HG03060 (cell line): ENCODE measurements around the gene AKAP17A.
"Not testable (repeated sequence)": the region's sequence is repeated elsewhere in the genome, so short reads cannot be mapped to it uniquely, and the experiment has no call there.

ENCODE experiments used
- ATAC-seq: cut with Tn5 transposase; IDR thresholded peaks from one replicate; pipeline ENCODE4 v1.9.1; 2021; ENCODE audit warnings: low read depth, moderate number of reproducible peaks; ENCODE audit not compliant: unreplicated experiment

The AKAP17A gene, protein sequence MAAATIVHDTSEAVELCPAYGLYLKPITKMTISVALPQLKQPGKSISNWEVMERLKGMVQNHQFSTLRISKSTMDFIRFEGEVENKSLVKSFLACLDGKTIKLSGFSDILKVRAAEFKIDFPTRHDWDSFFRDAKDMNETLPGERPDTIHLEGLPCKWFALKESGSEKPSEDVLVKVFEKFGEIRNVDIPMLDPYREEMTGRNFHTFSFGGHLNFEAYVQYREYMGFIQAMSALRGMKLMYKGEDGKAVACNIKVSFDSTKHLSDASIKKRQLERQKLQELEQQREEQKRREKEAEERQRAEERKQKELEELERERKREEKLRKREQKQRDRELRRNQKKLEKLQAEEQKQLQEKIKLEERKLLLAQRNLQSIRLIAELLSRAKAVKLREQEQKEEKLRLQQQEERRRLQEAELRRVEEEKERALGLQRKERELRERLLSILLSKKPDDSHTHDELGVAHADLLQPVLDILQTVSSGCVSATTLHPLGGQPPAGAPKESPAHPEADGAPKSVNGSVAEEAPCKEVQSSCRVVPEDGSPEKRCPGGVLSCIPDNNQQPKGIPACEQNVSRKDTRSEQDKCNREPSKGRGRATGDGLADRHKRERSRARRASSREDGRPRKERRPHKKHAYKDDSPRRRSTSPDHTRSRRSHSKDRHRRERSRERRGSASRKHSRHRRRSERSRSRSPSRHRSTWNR

DNA sequence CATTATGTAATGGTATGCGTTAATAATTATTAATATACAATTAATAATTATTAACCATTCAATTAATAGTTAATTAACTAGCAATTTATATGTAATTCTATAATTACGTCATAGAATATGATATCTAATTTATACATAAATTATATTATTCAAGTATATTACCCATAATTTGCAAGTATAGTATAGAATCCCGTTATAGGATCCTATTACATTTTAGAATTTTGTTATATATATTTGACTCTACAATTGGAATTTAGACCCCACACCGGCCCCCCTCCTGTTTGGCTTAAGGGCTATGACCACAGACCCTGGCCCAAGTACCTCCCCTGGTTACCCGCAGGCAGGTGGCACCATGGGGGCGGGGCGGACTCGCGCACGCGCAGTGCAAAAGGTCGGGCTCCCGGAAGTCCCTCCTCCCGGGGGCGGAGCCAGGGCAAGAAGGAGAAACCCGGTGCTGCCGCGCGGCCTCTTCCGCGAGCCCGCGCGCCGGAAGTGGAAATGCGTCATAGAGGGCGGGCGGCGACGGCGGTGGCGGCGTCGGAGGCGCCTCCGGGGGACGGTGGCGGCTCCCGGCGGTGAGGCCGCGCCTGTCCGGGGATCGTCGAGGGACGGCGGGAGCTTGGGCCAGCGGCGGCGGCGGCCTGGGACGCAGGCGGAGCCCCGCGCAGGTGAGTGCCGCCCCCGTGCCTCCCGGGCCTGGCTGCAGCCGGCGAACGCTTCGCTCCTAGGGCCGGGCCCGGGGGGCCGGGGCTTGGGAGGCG lies at the start of gene AKAP17A:
AKAP17A (plus strand) TSS at position 503 of the 761 bp plus-strand sequence. CDS start 1,859 bp downstream, outside the sequence.
- peak; percentile 53 for ATAC-seq

GRCh38 chrX:1542994-1543725 lies 48.2 kb upstream of the AKAP17A start:
- ATAC-seq = no peak

DNA sequence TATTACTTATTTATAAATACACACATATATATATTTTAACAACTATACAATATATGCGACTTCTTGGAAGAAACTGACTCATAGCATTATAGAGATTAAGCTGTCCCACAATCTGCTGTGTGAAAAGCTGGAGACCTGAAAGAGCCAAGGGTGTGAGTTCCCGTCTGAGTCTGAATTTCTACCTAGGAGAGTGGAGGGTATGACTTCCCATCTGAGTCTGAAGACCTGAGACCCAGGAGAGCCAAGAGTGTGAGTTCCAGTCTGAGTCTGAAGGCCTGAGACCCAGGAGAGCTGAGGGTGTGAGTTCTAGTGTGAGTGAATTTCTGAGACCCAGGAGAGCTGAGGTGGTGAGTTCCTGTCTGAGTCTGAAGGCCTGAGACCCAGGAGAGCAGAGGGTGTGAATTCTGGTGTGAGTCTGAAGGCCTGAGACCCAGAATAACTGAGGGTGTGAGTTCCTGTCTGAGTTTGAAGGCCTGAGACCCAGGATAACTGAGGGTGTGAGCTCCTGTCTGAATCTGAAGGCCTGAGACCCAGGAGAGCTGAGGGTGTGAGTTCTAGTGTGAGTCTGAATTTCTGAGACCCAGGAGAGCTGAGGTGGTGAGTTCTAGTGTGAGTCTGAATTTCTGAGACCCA lies 45.5 kb upstream of the AKAP17A start:
- no peak for ATAC-seq

GRCh38 chrX:1546691-1547251 lies 44.6 kb upstream of the AKAP17A start:
- ATAC-seq = no peak

DNA sequence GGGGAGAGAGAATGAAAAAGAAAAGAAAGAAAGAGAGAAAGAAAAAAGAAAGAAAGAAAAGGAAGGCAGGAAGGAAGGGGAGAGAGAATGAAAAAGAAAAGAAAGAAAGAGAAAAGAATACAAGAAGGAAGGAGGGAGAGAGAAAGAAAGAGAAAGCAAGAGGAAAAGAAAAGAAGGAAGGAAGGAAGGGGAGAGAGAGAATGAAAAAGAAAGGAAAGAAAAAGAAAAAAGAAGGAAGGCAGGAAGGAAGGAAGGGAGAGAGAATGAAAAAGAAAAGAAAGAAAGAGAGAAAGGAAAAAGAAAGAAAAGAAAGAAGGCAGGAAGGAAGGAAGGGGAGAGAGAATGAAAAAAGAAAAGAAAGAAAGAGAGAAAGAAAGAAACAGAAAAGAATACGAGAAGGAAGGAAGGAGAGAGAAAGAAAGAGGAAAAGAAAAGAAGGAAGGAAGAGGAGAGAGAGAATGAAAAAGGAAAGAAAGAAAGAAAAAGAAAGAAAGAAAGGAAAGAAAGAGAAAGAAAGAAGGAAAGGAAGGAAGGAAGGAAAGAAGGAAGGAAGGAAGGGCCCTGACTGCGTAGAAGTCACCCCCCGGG lies 39.4 kb upstream of the AKAP17A start:
- no peak for ATAC-seq

- ATAC-seq = no peak
Measured at GRCh38 chrX:1554469-1555210, 36.8 kb upstream of the AKAP17A start.

DNA sequence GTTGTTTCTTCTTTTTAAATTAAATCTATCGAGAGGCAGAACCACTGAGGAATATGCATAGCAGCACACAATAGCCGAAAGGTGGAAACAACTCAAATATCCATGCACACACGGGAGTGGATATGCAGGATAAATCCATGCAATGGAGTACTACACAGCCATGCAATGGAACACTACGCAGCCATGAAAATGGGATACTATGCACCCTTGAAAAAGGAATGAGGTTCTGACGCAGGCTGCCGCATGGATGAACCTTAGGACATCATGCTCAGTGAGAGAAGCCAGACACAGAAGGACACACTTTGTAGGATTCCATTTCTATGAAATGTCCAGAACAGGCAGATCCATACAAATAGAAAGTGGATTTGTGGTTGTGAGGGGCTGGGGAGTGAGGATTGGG lies 36.0 kb upstream of the AKAP17A start:
- ATAC-seq = no peak

GRCh38 chrX:1557442-1557841 lies 34.0 kb upstream of the AKAP17A start:
- ATAC-seq = not testable (repeated sequence)

- ATAC-seq = no peak
Measured at GRCh38 chrX:1558761-1559468, 32.5 kb upstream of the AKAP17A start.

GRCh38 chrX:1561164-1561563 lies 30.2 kb upstream of the AKAP17A start:
- no peak for ATAC-seq

GRCh38 chrX:1564077-1564476 lies 27.3 kb upstream of the AKAP17A start:
- ATAC-seq = not testable (repeated sequence)

DNA sequence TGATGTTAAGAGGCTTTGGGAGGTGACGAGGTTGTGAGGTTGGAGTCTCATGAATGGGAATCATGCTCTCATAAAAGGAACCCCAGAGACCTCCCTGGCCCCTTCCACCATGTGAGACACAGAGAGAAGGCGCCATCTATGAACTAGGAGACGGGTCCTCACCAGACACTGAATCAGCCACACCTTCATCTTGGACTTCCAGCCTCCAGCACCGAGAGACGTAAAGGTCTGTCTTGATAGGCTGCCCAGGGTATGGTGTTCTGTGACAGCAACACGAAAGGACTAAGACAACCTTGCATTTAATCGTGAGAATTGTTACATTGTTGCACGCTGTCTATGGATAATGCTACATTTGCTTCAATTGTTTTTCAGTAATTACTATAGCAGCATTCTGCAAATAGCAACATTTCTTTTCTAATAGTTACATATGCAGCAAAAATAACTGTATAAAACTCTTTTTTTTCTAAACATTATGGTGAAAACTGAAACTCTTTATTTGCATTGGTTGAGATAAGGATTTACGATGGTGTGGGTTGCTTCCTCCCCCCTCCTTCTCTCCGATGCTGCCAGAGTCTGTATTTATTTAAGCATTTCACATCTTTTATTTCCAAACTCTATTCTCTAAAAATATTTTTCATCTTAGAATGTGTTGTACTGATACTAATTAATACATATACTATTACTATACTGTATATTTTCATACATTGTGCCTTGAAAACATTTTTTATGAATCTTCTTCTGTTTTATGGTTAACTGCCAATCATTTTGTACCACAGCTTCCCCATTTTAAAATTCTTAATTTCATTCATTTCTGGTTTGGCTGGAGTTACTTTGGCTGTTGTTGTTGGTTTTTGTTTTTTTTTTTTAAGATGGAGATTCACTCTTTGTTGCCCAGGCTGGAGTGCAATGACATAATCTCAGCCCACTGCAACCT lies 26.4 kb upstream of the AKAP17A start:
- no peak for ATAC-seq

DNA sequence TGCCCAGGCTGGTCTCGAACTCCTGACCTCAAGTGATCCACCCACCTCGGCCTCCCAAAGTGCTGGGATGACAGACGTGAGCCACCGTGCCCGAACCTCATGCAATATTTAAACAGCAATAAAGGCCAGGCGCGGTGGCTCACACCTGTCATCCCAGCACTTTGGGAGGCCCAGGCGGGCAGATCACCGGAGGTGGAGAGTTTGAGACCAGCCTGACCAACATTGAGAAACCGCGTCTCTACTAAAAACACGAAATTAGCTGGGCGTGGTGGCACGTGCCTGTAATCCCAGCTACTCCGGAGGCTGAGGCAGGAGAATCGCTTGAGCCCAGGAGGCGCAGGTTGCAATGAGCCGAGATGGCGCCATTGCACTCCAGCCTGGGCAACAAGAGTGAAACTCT lies 17.2 kb upstream of the AKAP17A start:
- not testable (repeated sequence) for ATAC-seq

- no peak for ATAC-seq
Measured at GRCh38 chrX:1576201-1576992, 15.0 kb upstream of the AKAP17A start.

DNA sequence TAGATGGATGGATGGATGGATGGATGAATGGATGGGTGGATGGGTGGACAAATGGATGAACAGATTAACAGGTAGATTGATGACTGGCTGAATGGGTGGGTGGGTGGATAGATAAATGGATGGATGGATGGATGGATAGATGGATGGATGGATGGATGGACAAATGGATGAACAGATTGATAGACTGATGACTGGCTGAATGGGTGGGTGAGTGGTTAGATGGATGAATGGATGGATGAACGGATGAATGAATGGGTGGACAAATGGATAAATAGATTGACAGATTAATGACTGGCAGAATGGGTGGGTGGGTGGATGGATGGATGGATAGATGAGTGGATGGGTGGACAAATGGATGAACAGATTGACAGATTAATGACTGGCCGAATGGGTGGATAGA lies 13.6 kb upstream of the AKAP17A start:
- no peak for ATAC-seq

DNA sequence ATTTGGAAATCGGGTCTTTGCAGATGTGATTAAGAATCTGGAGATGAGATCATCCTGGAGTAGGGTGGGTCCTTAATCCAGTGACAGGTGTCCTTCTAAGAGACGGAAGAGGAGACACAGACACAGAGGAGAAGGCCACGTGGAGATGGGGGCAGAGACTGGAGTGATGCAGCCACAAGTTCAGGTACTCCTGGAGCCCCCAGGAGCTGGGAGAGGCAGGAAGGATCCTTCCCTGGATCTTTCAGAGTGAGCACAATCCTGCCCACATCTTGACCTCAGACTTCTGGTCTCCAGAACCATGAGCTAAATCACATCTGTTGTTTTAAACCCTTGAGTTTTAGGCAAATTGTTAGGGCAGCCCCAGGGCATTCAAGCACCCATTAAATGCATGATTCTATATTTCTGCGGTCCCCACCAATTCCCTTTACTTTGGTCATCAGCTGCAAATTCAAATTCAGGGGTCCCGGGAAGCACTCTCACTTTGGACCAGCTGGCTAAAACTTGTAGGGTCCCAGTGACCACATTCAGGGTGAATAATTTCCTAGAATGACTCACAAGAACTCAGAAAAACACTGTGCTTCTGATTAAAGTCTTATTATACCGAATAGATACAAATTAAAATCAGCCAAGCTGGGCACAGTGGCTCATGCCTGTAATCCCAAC lies 12.8 kb upstream of the AKAP17A start:
- no peak for ATAC-seq
